ENCODE data around the gene UPK3BL2.
"Not testable (repeated sequence)": the region's sequence is repeated elsewhere in the genome, so short reads cannot be mapped to it uniquely, and the experiment has no call there.

GRCh38 chr7:102574607-102575006, 31.1 kb upstream of the UPK3BL2 start:
- not testable (repeated sequence) for TF ChIP-seq CTCF (IDR thresholded peaks at IDR 0.05; ENCODE audit: poor library complexity); EZH2 (IDR thresholded peaks at IDR 0.05; ENCODE audit: borderline replicate concordance); EZH2phosphoT487 (IDR thresholded peaks at IDR 0.05; ENCODE audit: low read depth, severe bottlenecking, unreplicated experiment)

Measured in hepatocyte (in vitro differentiated cells).